Head of caudate nucleus (tissue), 42 donors: ENCODE measurements around the gene ADSS1.

Experiments
- DNase-seq, 42 donors: peaks; one replicate each; pipeline versions ENCODE4 v3.0.0 to v3.0.0-alpha.2; 2020 to 2021; ENCODE audit warnings: mixed read lengths in 7 of 42
- intact Hi-C: fragments of 100-400 bp; cut with DNase I; formaldehyde crosslinking; loops from one replicate; pipeline ENCODE4 v1.15.0; 2022

Gene ADSS1

GRCh38 chr14:104723651-104724406 is at the start of gene ADSS1:
Gene ADSS1 (plus strand): TSS chr14:104724229. CDS start chr14:104724271, 42 bp downstream.
- peak in 39 of 42 donors; percentile 41 to 83 (median 65) for DNase-seq
- intact Hi-C loops, result no loop called here

- DNase-seq, result no peak
- intact Hi-C loops, result no loop called here
These were observed 48.6 kb upstream of the ADSS1 start for GRCh38 chr14:104675447-104675846.

- intact Hi-C loops, result no loop called here
- no peak for DNase-seq
These were observed 47.8 kb upstream of the ADSS1 start for GRCh38 chr14:104676130-104676693.

- intact Hi-C loops, result no loop called here
- peak in 10 of 42 donors; percentile 4 to 48 (median 30) for DNase-seq
These were observed 47.1 kb upstream of the ADSS1 start for GRCh38 chr14:104676694-104677511.

- intact Hi-C loops, result no loop called here
These were observed 46.3 kb upstream of the ADSS1 start for GRCh38 chr14:104677512-104678332.

GRCh38 chr14:104678346-104678745 is 45.7 kb upstream of the ADSS1 start:
- peak in 15 of 42 donors; percentile 19 to 67 (median 43) for DNase-seq
- intact Hi-C loops, result no loop called here

More at GRCh38 chr14:104677512-104678332, 46.3 kb upstream of the ADSS1 start:
- peak; percentile 59 to 93 (median 80) for DNase-seq

GRCh38 chr14:104678901-104679705 is 44.9 kb upstream of the ADSS1 start:
- intact Hi-C loops, result no loop called here
- peak in 40 of 42 donors; percentile 57 to 92 (median 79) for DNase-seq

- intact Hi-C loops, result no loop called here
- peak in 34 of 42 donors; percentile 54 to 91 (median 76) for DNase-seq
These were observed 43.8 kb upstream of the ADSS1 start for GRCh38 chr14:104680056-104680805.

GRCh38 chr14:104680806-104681688 is 43.0 kb upstream of the ADSS1 start:
- intact Hi-C loops, result no loop called here

GRCh38 chr14:104681689-104682074 is 42.3 kb upstream of the ADSS1 start:
- peak; percentile 77 to 95 (median 88) for DNase-seq
- intact Hi-C loops, result no loop called here

More at GRCh38 chr14:104680806-104681688, 43.0 kb upstream of the ADSS1 start:
- peak; percentile 77 to 96 (median 89) for DNase-seq

GRCh38 chr14:104682107-104682593 is 41.9 kb upstream of the ADSS1 start:
- intact Hi-C loops, result no loop called here
- DNase-seq, result peak in 6 of 42 donors; percentile 21 to 46 (median 36)

GRCh38 chr14:104683653-104684448 is 40.2 kb upstream of the ADSS1 start:
- DNase-seq, result peak in 6 of 42 donors; percentile 3 to 49 (median 38)
- intact Hi-C loops, result no loop called here

- peak in 3 of 42 donors; percentile 16 to 49 (median 45) for DNase-seq
- intact Hi-C loops, result no loop called here
These were observed 39.6 kb upstream of the ADSS1 start for GRCh38 chr14:104684449-104684821.

GRCh38 chr14:104685216-104685997 is 38.6 kb upstream of the ADSS1 start:
- intact Hi-C loops, result no loop called here
- peak in 3 of 42 donors; percentile 5 to 12 (median 8) for DNase-seq
